ENCODE data around the gene DEPP1. TPM values are rescaled to one million over a fixed set of nuclear protein-coding genes. Genes with fewer than 3 reads are reported as not detected.
A peak's percentile ranks its signal among the peaks of the same experiment; 100 is the strongest.

The DEPP1 gene
- total and polyA plus RNA-seq, 2 of the 13 experiments (the other 11 are each of a cell fraction or from before 2014, with no cell fraction given): 14.8 to 270 TPM

- TF ChIP-seq ZNF44 (CRISPR knock-in tag; IDR thresholded peaks at IDR 0.05) (no peak), THAP8 (CRISPR knock-in tag; IDR thresholded peaks at IDR 0.05; ENCODE audit: borderline replicate concordance) (no peak), ZBTB26 (CRISPR knock-in tag; IDR thresholded peaks at IDR 0.05; ENCODE audit: borderline replicate concordance) (no peak; the same call in 1 of the 2 replicates), TRIM22 (IDR thresholded peaks at IDR 0.05) (no peak), THAP9 (CRISPR knock-in tag; IDR thresholded peaks at IDR 0.05; ENCODE audit: borderline replicate concordance) (no peak; the same call in 1 of the 2 replicates), ZNF143 (CRISPR knock-in tag; IDR thresholded peaks at IDR 0.05) (no peak), TCF7 (IDR thresholded peaks at IDR 0.05; ENCODE audit: low read depth) (no peak), ARNT2 (CRISPR knock-in tag; IDR thresholded peaks at IDR 0.05; ENCODE audit: low read depth) (peak; percentile 60; the same call in 1 of the 2 replicates), ARID5B (CRISPR knock-in tag; IDR thresholded peaks at IDR 0.05) (no peak), ZNF296 (CRISPR knock-in tag; conservative IDR thresholded peaks at IDR 0.05) (no peak), ZKSCAN8 (CRISPR knock-in tag; IDR thresholded peaks at IDR 0.05; ENCODE audit: borderline replicate concordance) (no peak), MTA3 (CRISPR knock-in tag; IDR thresholded peaks at IDR 0.05) (no peak), TCF12 (IDR thresholded peaks at IDR 0.05) (no peak), TCF12 (CRISPR knock-in tag; IDR thresholded peaks at IDR 0.05) (0 out of 2 replicates have a peak, but pooled peaks have one; percentile 58), ZNF496 (CRISPR knock-in tag; IDR thresholded peaks at IDR 0.05; ENCODE audit: insufficient replicate concordance) (no peak), MYPOP (CRISPR knock-in tag; IDR thresholded peaks at IDR 0.05) (no peak), SP2 (CRISPR knock-in tag; IDR thresholded peaks at IDR 0.05) (no peak; the same call in 1 of the 2 replicates)
These were observed 1.1 kb downstream of the DEPP1 start (continued) for GRCh38 chr10:44977287-44978212.
